Natural killer cell (primary cell): ENCODE results near the gene PROM1. TPM values are rescaled to one million over a fixed set of nuclear protein-coding genes. Genes with fewer than 3 reads are reported as not detected.

Experiments used
- ATAC-seq, 3 donors: fragments of 150-1000 bp in 2 of 3; fragments of 200-7000 bp in 1 of 3; cut with Tn5 transposase; 1 replicate in 1 of 3; 2 replicates in 2 of 3; pipeline ENCODE4 v1.10.0; 2021; ENCODE audit warnings: mild to moderate bottlenecking in 2 of 3, moderate library complexity in 2 of 3
- DNase-seq, 2 donors: peaks; one replicate each; pipeline versions ENCODE4 v3.0.0 to v3.0.0-alpha.2; 2013 to 2021; ENCODE audit warnings: mixed read lengths in 1 of 2
- H3K27ac ChIP-seq: one replicate; pipeline ENCODE4 v1.5.1; 2013; ENCODE audit warnings: mild to moderate bottlenecking, low read length
- H3K27me3 ChIP-seq: one replicate; pipeline ENCODE4 v1.6.1; 2013; ENCODE audit warnings: low read length; ENCODE audit not compliant: control insufficient read depth, insufficient read depth
- H3K36me3 ChIP-seq: one replicate; pipeline ENCODE4 v1.6.1; 2013; ENCODE audit warnings: low read length; ENCODE audit not compliant: control insufficient read depth, insufficient read depth
- H3K4me1 ChIP-seq: one replicate; pipeline ENCODE4 v1.6.1; 2013; ENCODE audit warnings: low read length; ENCODE audit not compliant: control insufficient read depth, insufficient read depth
- H3K4me3 ChIP-seq: one replicate; pipeline ENCODE4 v1.5.1; 2013; ENCODE audit warnings: low read length
- H3K9me3 ChIP-seq: one replicate; pipeline ENCODE4 v1.6.1; 2013; ENCODE audit warnings: low read length; ENCODE audit not compliant: control insufficient read depth, insufficient read depth
- H3K27ac Mint-ChIP-seq, 2 donors: one replicate each; pipeline ENCODE4 v1.8.0; 2022; ENCODE audit warnings: mild to moderate bottlenecking in 2 of 2, mixed read lengths in 2 of 2, moderate library complexity in 1 of 2
- H3K27me3 Mint-ChIP-seq, 2 donors: one replicate each; pipeline ENCODE4 v1.8.0; 2022; ENCODE audit warnings: low read depth in 2 of 2, mixed read lengths in 2 of 2
- H3K36me3 Mint-ChIP-seq: one replicate; pipeline ENCODE4 v1.8.0; 2022; ENCODE audit warnings: mixed read lengths
- H3K4me1 Mint-ChIP-seq, 2 donors: one replicate each; pipeline ENCODE4 v1.8.0; 2022; ENCODE audit warnings: mixed read lengths in 2 of 2
- H3K4me3 Mint-ChIP-seq: one replicate; pipeline ENCODE4 v1.8.0; 2022; ENCODE audit warnings: mild to moderate bottlenecking, moderate library complexity, mixed read lengths
- H3K9me3 Mint-ChIP-seq, 2 donors: one replicate each; pipeline ENCODE4 v1.8.0; 2022; ENCODE audit warnings: mixed read lengths in 2 of 2
- WGBS: methylation state at CpG from one replicate; pipeline ENCODE4 v1.1.7; 2013; ENCODE audit warnings: missing lambda C conversion rate; ENCODE audit not compliant: insufficient coverage; 5-methylcytosine and 5-hydroxymethylcytosine counted together
- intact Hi-C: fragments of 100-400 bp; cut with micrococcal nuclease; formaldehyde crosslinking; loops from one replicate; pipeline ENCODE4 v1.14.2; 2022
- total RNA-seq, 4 donors: library from RNA; stranded (reverse); fragments of 120-200 nt in 1 of 4; gene quantifications; one replicate each; pipeline versions ENCODE4 v1.2.3 to v1.2.4, GENCODE V29; 2013 to 2022
- TF ChIP-seq, protein P1 (sequence below): fragments of 200-600 bp; IDR thresholded peaks from one replicate; pipeline ENCODE4 v1.8.0; 2022; ENCODE audit warnings: antibody characterized with exemption

Gene PROM1
- total RNA-seq, 3 donors from 2014 or later (not counting 1 experiment from before 2014, with no cell fraction given) = not detected

- ATAC-seq (no peak), DNase-seq (no peak)
- Mint-ChIP-seq H3K27ac (no peak overlapping the region), H3K4me1 (no peaks in the 10 kb centered on the region), H3K9me3 (no peaks in the 10 kb centered on the region), H3K4me3 (no peak overlapping the region), H3K36me3 (no peaks in the 10 kb centered on the region), H3K27me3 (peaks cover 13 to 16% of the 10 kb centered on the region in 2 donors)
- H3K36me3 ChIP-seq = no peaks in the 10 kb centered on the region
- intact Hi-C loops = loop anchor here (10.0 kb wide), 2 partner anchors 181 to 1421 kb away; no protein-coding TSS in a partner anchor
- peaks cover 3% of the 10 kb centered on the region for H3K27me3 ChIP-seq
- WGBS = 82% methylated on average over 10 of the region's 10 CpGs
- no peaks in the 10 kb centered on the region for H3K9me3 ChIP-seq
- H3K4me3 ChIP-seq = no peak overlapping the region
- TF ChIP-seq, protein P1, sequence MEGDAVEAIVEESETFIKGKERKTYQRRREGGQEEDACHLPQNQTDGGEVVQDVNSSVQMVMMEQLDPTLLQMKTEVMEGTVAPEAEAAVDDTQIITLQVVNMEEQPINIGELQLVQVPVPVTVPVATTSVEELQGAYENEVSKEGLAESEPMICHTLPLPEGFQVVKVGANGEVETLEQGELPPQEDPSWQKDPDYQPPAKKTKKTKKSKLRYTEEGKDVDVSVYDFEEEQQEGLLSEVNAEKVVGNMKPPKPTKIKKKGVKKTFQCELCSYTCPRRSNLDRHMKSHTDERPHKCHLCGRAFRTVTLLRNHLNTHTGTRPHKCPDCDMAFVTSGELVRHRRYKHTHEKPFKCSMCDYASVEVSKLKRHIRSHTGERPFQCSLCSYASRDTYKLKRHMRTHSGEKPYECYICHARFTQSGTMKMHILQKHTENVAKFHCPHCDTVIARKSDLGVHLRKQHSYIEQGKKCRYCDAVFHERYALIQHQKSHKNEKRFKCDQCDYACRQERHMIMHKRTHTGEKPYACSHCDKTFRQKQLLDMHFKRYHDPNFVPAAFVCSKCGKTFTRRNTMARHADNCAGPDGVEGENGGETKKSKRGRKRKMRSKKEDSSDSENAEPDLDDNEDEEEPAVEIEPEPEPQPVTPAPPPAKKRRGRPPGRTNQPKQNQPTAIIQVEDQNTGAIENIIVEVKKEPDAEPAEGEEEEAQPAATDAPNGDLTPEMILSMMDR = no peak
- no peak overlapping the region for H3K27ac ChIP-seq
- no peaks in the 10 kb centered on the region for H3K4me1 ChIP-seq
Observed at GRCh38 chr4:16023776-16024408, 59.9 kb downstream of the PROM1 start.

GRCh38 chr4:16021804-16022560 lies 61.8 kb downstream of the PROM1 start:
- peaks cover 6 to 13% of the 10 kb centered on the region in 2 donors for H3K27me3 Mint-ChIP-seq
- no peak for ATAC-seq
- DNase-seq = no peak
- no peaks in the 10 kb centered on the region for H3K36me3 ChIP-seq
- WGBS = 84% methylated on average over 8 of the region's 8 CpGs
- no peaks in the 10 kb centered on the region for H3K36me3 Mint-ChIP-seq
- H3K27me3 ChIP-seq = peaks cover 3% of the 10 kb centered on the region
- H3K4me3 Mint-ChIP-seq = no peak overlapping the region
- TF ChIP-seq, protein P1 = no peak
- intact Hi-C loops = loop anchor here (10.0 kb wide), 2 partner anchors 183 to 1423 kb away; no protein-coding TSS in a partner anchor
- no peak overlapping the region for H3K27ac Mint-ChIP-seq
- no peak overlapping the region for H3K4me3 ChIP-seq
- H3K4me1 Mint-ChIP-seq = no peaks in the 10 kb centered on the region
- H3K9me3 ChIP-seq = no peaks in the 10 kb centered on the region
- H3K9me3 Mint-ChIP-seq = no peaks in the 10 kb centered on the region
- no peak overlapping the region for H3K27ac ChIP-seq
- no peaks in the 10 kb centered on the region for H3K4me1 ChIP-seq

DNA sequence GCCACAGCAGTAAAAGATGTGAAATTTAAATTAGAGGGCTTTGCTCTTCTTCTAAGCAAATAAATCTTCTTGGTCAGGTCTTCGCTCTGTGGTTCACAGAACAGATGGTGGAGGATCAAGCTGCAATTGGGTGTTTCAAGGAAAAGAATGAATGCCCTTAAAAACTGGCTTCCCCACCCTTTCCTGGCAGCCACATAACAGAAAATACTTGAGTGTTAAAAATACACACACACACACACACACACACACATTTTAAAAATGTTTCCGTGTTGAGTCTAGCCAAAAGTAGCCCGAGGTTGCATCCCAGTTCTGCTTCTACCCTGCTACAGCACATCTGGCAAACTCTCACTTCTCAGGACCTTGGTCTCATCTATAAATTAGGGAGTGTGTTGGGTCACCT lies 64.2 kb downstream of the PROM1 start:
- Histone ChIP-seq H3K9me3 (no peaks in the 10 kb centered on the region), H3K36me3 (no peaks in the 10 kb centered on the region), H3K4me3 (no peak overlapping the region), H3K27me3 (no peaks in the 10 kb centered on the region), H3K27ac (no peak overlapping the region), H3K4me1 (no peaks in the 10 kb centered on the region)
- Mint-ChIP-seq H3K4me1 (no peaks in the 10 kb centered on the region), H3K36me3 (no peaks in the 10 kb centered on the region), H3K4me3 (no peak overlapping the region), H3K27ac (no peak overlapping the region), H3K9me3 (no peaks in the 10 kb centered on the region), H3K27me3 (peaks cover 0 to 12% of the 10 kb centered on the region in 2 donors)
- intact Hi-C loops = loop anchor here (10.0 kb wide), 2 partner anchors 185 to 1425 kb away; no protein-coding TSS in a partner anchor
- 34% methylated on average over 3 of the region's 3 CpGs for WGBS
- DNase-seq (no peak), ATAC-seq (no peak)
- TF ChIP-seq, protein P1 = no peak
